GM23248 (cell line): ENCODE measurements around the gene IGFBP4. TPM values are rescaled to one million over a fixed set of nuclear protein-coding genes. Genes with fewer than 3 reads are reported as not detected.

ENCODE experiments used
- DNase-seq: peaks from one replicate; pipeline ENCODE4 v3.0.0-alpha.2; 2015
- H2AFZ ChIP-seq: fragments of 200-600 bp; sonication (generic); 2 replicates; pipeline ENCODE4 v1.6.1; 2016; ENCODE audit warnings: antibody characterized with exemption
- H3F3A ChIP-seq: fragments of 200-600 bp; sonication (generic); 2 replicates; pipeline ENCODE4 v1.6.1; 2016; ENCODE audit warnings: mild to moderate bottlenecking, antibody characterized with exemption, mixed run types; ENCODE audit not compliant: insufficient read depth
- H3K27ac ChIP-seq: fragments of 200-600 bp; sonication (generic); 2 replicates; pipeline ENCODE4 v1.5.1; 2016; ENCODE audit warnings: mild to moderate bottlenecking
- H3K27me3 ChIP-seq: fragments of 200-600 bp; sonication (generic); replicated peaks from 2 replicates; pipeline ENCODE4 v1.6.1; 2016; ENCODE audit warnings: mild to moderate bottlenecking; ENCODE audit not compliant: insufficient read depth
- H3K36me3 ChIP-seq: fragments of 200-600 bp; sonication (generic); 2 replicates; pipeline ENCODE4 v1.6.1; 2016; ENCODE audit warnings: low read depth, mild to moderate bottlenecking
- H3K4me1 ChIP-seq: fragments of 200-600 bp; sonication (generic); 2 replicates; pipeline ENCODE4 v1.6.1; 2016; ENCODE audit warnings: mild to moderate bottlenecking; ENCODE audit not compliant: insufficient read depth
- H3K4me2 ChIP-seq: fragments of 200-600 bp; sonication (generic); one replicate; pipeline ENCODE4 v1.6.1; 2016; ENCODE audit warnings: mild to moderate bottlenecking; ENCODE audit not compliant: unreplicated experiment
- H3K4me3 ChIP-seq: fragments of 200-600 bp; sonication (generic); 2 replicates; pipeline ENCODE4 v1.5.1; 2016; ENCODE audit warnings: mild to moderate bottlenecking
- H3K79me2 ChIP-seq: fragments of 200-600 bp; sonication (generic); 2 replicates; pipeline ENCODE4 v1.6.1; 2016; ENCODE audit warnings: mild to moderate bottlenecking; ENCODE audit not compliant: insufficient read depth
- H3K9ac ChIP-seq: fragments of 200-600 bp; sonication (generic); 2 replicates; pipeline ENCODE4 v1.6.1; 2016; ENCODE audit warnings: mild to moderate bottlenecking
- H3K9me2 ChIP-seq: fragments of 200-600 bp; sonication (generic); 2 replicates; pipeline ENCODE4 v1.6.1; 2016; ENCODE audit warnings: mixed run types, mild to moderate bottlenecking, moderate library complexity; ENCODE audit not compliant: insufficient read depth
- H3K9me3 ChIP-seq: fragments of 200-600 bp; sonication (generic); one replicate; pipeline ENCODE4 v1.6.1; 2017; ENCODE audit warnings: low read depth
- H4K20me1 ChIP-seq: fragments of 200-600 bp; sonication (generic); 2 replicates; pipeline ENCODE4 v1.6.0; 2016; ENCODE audit not compliant: insufficient read depth
- EZH2 ChIP-seq: fragments of 200-600 bp; sonication (generic); IDR thresholded peaks from 2 replicates; pipeline ENCODE4 v1.6.1; 2018; ENCODE audit warnings: antibody characterized with exemption, mild to moderate bottlenecking; ENCODE audit not compliant: insufficient read depth, poor library complexity, severe bottlenecking
- EZH2phosphoT487 ChIP-seq: fragments of 200-600 bp; sonication (generic); IDR thresholded peaks from 2 replicates; pipeline ENCODE4 v1.6.1; 2018; ENCODE audit warnings: antibody characterized with exemption, moderate library complexity, mild to moderate bottlenecking, low read depth; ENCODE audit not compliant: insufficient read depth
- WGBS, 2 experiments: methylation state at CpG; one replicate each; pipeline ENCODE4 v1.1.6; 2015 to 2017; ENCODE audit warnings: low lambda C conversion rate in 2 of 2, low coverage in 1 of 2; ENCODE audit errors: missing lambda C conversion rate in 2 of 2; 5-methylcytosine and 5-hydroxymethylcytosine counted together
- in situ Hi-C: fragments of 300-500 bp; cut with MboI; formaldehyde crosslinking; loops from 2 replicates; pipeline ENCODE4 v1.15.0; 2020
- polyA plus RNA-seq: library from polyadenylated mRNA; unstranded; fragments of >200 nt; fragmentation: Nextera tagmentation; extraction: Ambion mirVana; gene quantifications from 2 replicates; pipeline ENCODE4 v1.2.1, GENCODE V29; 2016
- total RNA-seq: library from RNA; depleted of rRNA; stranded (reverse); fragments of >200 nt; shearing (Covaris generic); gene quantifications from 2 replicates; pipeline ENCODE4 v1.2.3, GENCODE V29; 2014

Gene IGFBP4
- total and polyA plus RNA-seq, 2 experiments from 2014 or later, result 408 to 1,209 TPM

- Histone ChIP-seq H3K36me3 (no peaks in the 10 kb centered on the region), H3K4me3 (peak overlapping the region; percentile 52), H2AFZ (peak overlapping the region; percentile 39; the same call in 1 of the 2 replicates), H3K9ac (peak overlapping the region; percentile 80), H3K4me2 (peak overlapping the region; percentile 63), H3F3A (peaks cover 40% of the 10 kb centered on the region), H3K79me2 (no peaks in the 10 kb centered on the region), H3K27ac (peak overlapping the region; percentile 99), H3K9me3 (no peaks in the 10 kb centered on the region), H3K9me2 (no peaks in the 10 kb centered on the region), H3K27me3 (no peaks in the 10 kb centered on the region), H4K20me1 (no peaks in the 10 kb centered on the region), H3K4me1 (peaks cover 57% of the 10 kb centered on the region)
- TF ChIP-seq EZH2phosphoT487 (peak; percentile 76; the same call in 1 of the 2 replicates), EZH2 (no peak)
- in situ Hi-C loops, result no loop called here
- 1 to 2% methylated on average over 16 to 17 of the region's 17 CpGs for WGBS, 2 experiments
- peak; percentile 98 for DNase-seq
Measured at GRCh38 chr17:40485851-40486521, 42.7 kb downstream of the IGFBP4 start.

DNA sequence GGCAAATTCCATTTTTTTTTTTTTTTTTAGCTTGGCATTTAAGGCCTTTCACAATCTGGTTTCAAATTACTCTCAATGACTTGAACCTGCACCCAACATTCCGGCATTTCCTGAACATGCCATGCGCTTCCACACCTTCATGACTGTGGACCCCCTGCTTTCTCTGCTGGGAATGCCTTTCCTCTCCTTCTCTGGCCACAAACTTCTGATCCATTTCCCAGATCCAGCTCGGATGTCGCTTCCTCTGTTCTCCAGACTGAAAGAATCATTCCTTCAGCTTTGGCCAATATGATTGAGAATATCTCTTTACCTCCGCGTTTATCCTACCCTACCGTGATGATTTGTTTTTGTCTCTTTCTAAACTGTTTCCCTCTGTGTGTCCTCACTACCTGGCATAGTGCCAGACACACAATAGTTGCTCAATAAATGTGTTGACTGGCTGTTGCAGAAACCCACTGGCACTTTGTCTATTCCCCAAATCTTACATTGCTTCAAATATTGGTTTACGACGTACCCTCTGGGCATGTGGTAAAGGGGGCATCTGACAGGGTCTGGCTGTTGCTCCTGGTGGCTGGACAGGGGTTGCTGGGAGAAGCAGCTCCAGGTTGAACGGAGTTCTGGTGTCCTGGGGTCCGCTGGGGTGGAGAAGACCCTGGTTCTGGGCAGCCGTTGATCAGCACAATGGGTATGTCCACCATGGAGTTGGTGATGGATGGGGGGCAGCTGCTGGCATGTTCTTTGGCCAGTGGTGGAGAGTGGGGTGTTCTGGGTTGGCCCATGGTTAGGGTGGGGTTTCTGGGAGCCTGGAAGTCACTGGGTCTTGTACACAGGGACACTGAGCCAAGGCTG, 43.5 kb downstream of the IGFBP4 start:
- Histone ChIP-seq H2AFZ (peak overlapping the region; percentile 39; the same call in 1 of the 2 replicates), H3K36me3 (no peaks in the 10 kb centered on the region), H3K9me3 (no peaks in the 10 kb centered on the region), H3K27ac (peak overlapping the region; percentile 99), H3K27me3 (no peaks in the 10 kb centered on the region), H3F3A (peaks cover 42% of the 10 kb centered on the region), H3K4me2 (peak overlapping the region; percentile 63), H3K4me1 (peaks cover 58% of the 10 kb centered on the region), H3K9me2 (no peaks in the 10 kb centered on the region), H3K4me3 (peak overlapping the region; percentile 52), H3K9ac (peak overlapping the region; percentile 80), H3K79me2 (no peaks in the 10 kb centered on the region), H4K20me1 (no peaks in the 10 kb centered on the region)
- in situ Hi-C loops, result no loop called here
- TF ChIP-seq EZH2phosphoT487 (no peak), EZH2 (no peak)
- peak; percentile 88 for DNase-seq
- WGBS, 2 experiments, result 28 to 32% methylated on average over 12 of the region's 12 CpGs

DNA sequence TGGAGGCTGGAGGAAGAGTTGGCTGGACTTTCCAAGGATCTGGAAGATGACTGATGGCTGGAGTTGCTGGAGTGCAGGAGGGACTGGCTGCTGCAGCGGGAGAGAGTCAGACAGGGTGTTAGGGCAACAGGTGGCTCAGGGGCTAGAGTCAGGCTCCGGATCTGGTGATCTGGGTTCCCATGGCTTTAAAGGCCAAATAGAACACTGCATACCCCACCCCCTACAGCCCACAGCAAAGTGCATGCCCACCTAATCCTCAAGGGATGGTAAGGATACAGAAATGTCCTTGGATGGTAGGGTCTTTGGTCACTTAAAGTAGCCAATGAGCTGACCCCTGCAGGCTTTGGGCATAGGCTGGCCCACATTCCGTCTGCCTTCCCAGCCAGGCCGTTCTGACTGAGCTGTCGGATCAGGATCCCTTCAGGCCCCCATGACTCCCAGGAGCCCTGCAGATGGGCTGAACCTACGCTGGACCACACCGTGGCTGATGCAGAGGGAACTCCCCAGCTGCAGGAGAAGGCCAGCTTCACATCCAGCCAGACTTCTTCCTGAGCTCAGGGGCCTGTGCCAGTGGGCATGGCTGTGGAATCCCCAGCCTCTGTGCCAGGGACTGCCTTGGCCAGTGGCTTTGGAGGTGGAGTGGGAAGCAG, 44.2 kb downstream of the IGFBP4 start:
- Histone ChIP-seq H3K36me3 (no peaks in the 10 kb centered on the region), H3K4me2 (peak overlapping the region; percentile 63), H3K4me1 (peaks cover 58% of the 10 kb centered on the region), H3K4me3 (no peak overlapping the region), H2AFZ (no peak overlapping the region), H3K27ac (peak overlapping the region; percentile 99), H3K9me3 (no peaks in the 10 kb centered on the region), H3K9me2 (no peaks in the 10 kb centered on the region), H3F3A (peaks cover 42% of the 10 kb centered on the region), H3K27me3 (no peaks in the 10 kb centered on the region), H4K20me1 (no peaks in the 10 kb centered on the region), H3K9ac (peak overlapping the region; percentile 80; the same call in 1 of the 2 replicates), H3K79me2 (no peaks in the 10 kb centered on the region)
- no peak for DNase-seq
- in situ Hi-C loops, result no loop called here
- TF ChIP-seq EZH2 (no peak), EZH2phosphoT487 (no peak)
- 74 to 75% methylated on average over 7 of the region's 7 CpGs for WGBS, 2 experiments

DNA sequence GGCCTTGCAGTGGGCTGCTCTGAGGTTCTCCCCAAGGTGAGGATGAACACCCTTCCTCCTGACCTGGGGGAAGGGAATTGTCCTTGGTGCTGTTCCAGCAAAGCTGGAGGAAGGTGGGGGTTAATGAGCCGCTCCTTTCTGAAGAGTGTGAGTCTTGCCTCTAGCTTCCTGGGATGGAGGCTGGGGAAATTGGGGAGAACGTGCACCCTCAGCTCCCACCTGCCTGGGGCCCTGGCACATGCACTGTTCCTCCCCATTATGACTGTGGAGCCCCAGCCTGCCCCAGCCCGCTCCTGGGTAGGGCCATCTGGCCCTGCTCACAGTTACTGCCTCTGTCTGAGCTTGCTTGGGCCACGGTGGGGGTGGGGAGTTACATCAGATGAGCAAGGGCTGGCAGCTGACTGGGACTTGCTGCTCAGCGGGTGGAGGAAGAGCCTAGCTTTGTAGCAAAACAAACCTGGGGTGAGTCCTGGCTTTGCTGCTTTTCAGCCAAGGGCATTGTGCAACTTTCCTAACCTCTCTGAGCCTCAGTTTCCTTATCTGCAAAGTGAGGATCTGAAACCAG, 47.1 kb downstream of the IGFBP4 start:
- Histone ChIP-seq H3K4me2 (peak overlapping the region; percentile 44), H3K27ac (peak overlapping the region; percentile 69)
- in situ Hi-C loops, result no loop called here

More for the DNA sequence above, 47.1 kb downstream of the IGFBP4 start:
- no peak for TF ChIP-seq EZH2phosphoT487
- no peak for TF ChIP-seq EZH2
- Histone ChIP-seq H4K20me1 (no peaks in the 10 kb centered on the region), H3K36me3 (no peaks in the 10 kb centered on the region), H3K9me3 (no peaks in the 10 kb centered on the region), H3K4me1 (peaks cover 47% of the 10 kb centered on the region), H3K79me2 (no peaks in the 10 kb centered on the region), H2AFZ (peak overlapping the region; percentile 31), H3K27me3 (no peaks in the 10 kb centered on the region), H3K9ac (peak overlapping the region; percentile 68), H3F3A (peaks cover 39% of the 10 kb centered on the region), H3K9me2 (no peaks in the 10 kb centered on the region), H3K4me3 (0 out of 2 replicates have a peak overlapping the region, but pooled peaks have one; percentile 1)
- 19 to 27% methylated on average over 5 of the region's 5 CpGs for WGBS, 2 experiments
- DNase-seq, result peak; percentile 92
